HepG2 (cell line): ENCODE data around the gene PHLDB1. TPM values are rescaled to one million over a fixed set of nuclear protein-coding genes. Genes with fewer than 3 reads are reported as not detected.

Experiments used
- BRCA1 ChIP-seq: sonication (generic); formaldehyde crosslinking; IDR thresholded peaks from 2 replicates; pipeline ENCODE4 v1.4.0; 2020; ENCODE audit warnings: missing genetic modification reagents
- GATAD1 ChIP-seq: IDR thresholded peaks from 2 replicates; pipeline ENCODE4 v1.6.1; 2016; ENCODE audit warnings: missing genetic modification reagents, missing compliant biosample characterization
- HOXA9 ChIP-seq: sonication (generic); formaldehyde crosslinking; IDR thresholded peaks from 2 replicates; pipeline ENCODE4 v1.8.1; 2022; ENCODE audit warnings: missing genetic modification reagents, mild to moderate bottlenecking, moderate library complexity, borderline replicate concordance
- IKZF4 ChIP-seq: sonication (generic); formaldehyde crosslinking; IDR thresholded peaks from 2 replicates; pipeline ENCODE4 v1.5.1; 2020; ENCODE audit warnings: borderline replicate concordance, mild to moderate bottlenecking, low read depth, missing genetic modification reagents; ENCODE audit errors: not compliant biosample characterization
- KDM4B ChIP-seq: sonication (generic); formaldehyde crosslinking; IDR thresholded peaks from 2 replicates; pipeline ENCODE4 v1.4.0; 2020; ENCODE audit warnings: missing genetic modification reagents
- MAZ ChIP-seq, 2 experiments: sonication (generic) in 1 of 2; formaldehyde crosslinking in 1 of 2; IDR thresholded peaks; 2 replicates each; pipeline versions ENCODE4 v1.5.0 to v1.6.1; 2012 to 2020; ENCODE audit warnings: low read depth in 2 of 2, mild to moderate bottlenecking in 2 of 2, borderline replicate concordance in 1 of 2, improper control_type of control experiment in 1 of 2, low read length in 1 of 2, missing genetic modification reagents in 1 of 2, moderate library complexity in 1 of 2
- MEIS1 ChIP-seq: sonication (generic); formaldehyde crosslinking; IDR thresholded peaks from 2 replicates; pipeline ENCODE4 v1.9.0; 2021; ENCODE audit warnings: mild to moderate bottlenecking, missing genetic modification reagents, moderate library complexity, borderline replicate concordance
- MXD4 ChIP-seq: IDR thresholded peaks from 2 replicates; pipeline ENCODE4 v1.6.1; 2016; ENCODE audit warnings: mild to moderate bottlenecking, missing biosample characterization, missing genetic modification reagents
- NFIB ChIP-seq: sonication (generic); formaldehyde crosslinking; IDR thresholded peaks from 2 replicates; pipeline ENCODE4 v1.9.0; 2021; ENCODE audit warnings: missing genetic modification reagents, mild to moderate bottlenecking, borderline replicate concordance
- POLR2A ChIP-seq, 2 experiments: IDR thresholded peaks; 2 replicates each; pipeline ENCODE4 v1.6.1; 2011; ENCODE audit warnings: low read depth in 2 of 2, low read length in 2 of 2, mild to moderate bottlenecking in 1 of 2, moderate library complexity in 1 of 2; ENCODE audit not compliant: insufficient read depth in 1 of 2
- POLR2AphosphoS2 ChIP-seq: IDR thresholded peaks from 2 replicates; pipeline ENCODE4 v1.6.1; 2011; ENCODE audit warnings: low read depth, low read length, improper control_type of control experiment
- PRMT3 ChIP-seq: sonication (generic); formaldehyde crosslinking; IDR thresholded peaks from 2 replicates; pipeline ENCODE4 v1.8.1; 2022; ENCODE audit warnings: low read depth, mild to moderate bottlenecking, moderate library complexity, missing genetic modification reagents, borderline replicate concordance
- RBAK ChIP-seq: sonication (generic); formaldehyde crosslinking; IDR thresholded peaks from 2 replicates; pipeline ENCODE4 v1.5.1; 2020; ENCODE audit warnings: mild to moderate bottlenecking, missing genetic modification reagents
- REL ChIP-seq: sonication (generic); formaldehyde crosslinking; conservative IDR thresholded peaks from 2 replicates; pipeline ENCODE4 v1.8.0; 2022; ENCODE audit warnings: mild to moderate bottlenecking, missing genetic modification reagents, moderate library complexity
- SETDB1 ChIP-seq: sonication (generic); formaldehyde crosslinking; IDR thresholded peaks from 2 replicates; pipeline ENCODE4 v1.5.1; 2020; ENCODE audit warnings: missing genetic modification reagents, mild to moderate bottlenecking, borderline replicate concordance
- SKI ChIP-seq: fragments of 450-650 bp; IDR thresholded peaks from one replicate; pipeline ENCODE4 v1.6.1; 2018; ENCODE audit warnings: mild to moderate bottlenecking; ENCODE audit not compliant: partially characterized antibody
- SRSF4 ChIP-seq: fragments of 200-400 bp; formaldehyde crosslinking; IDR thresholded peaks from one replicate; pipeline ENCODE4 v1.6.1; 2018; ENCODE audit warnings: mild to moderate bottlenecking, low read depth, low read length, moderate library complexity; ENCODE audit not compliant: poor library complexity, severe bottlenecking
- ZNF274 ChIP-seq: sonication (generic); formaldehyde crosslinking; IDR thresholded peaks from 2 replicates; pipeline ENCODE4 v1.5.1; 2020; ENCODE audit warnings: mild to moderate bottlenecking, missing genetic modification reagents
- ZNF275 ChIP-seq: sonication (generic); formaldehyde crosslinking; IDR thresholded peaks from 2 replicates; pipeline ENCODE4 v1.8.0; 2022; ENCODE audit warnings: missing genetic modification reagents, mild to moderate bottlenecking, inconsistent platforms, borderline replicate concordance
- ZNF30 ChIP-seq: sonication (generic); formaldehyde crosslinking; IDR thresholded peaks from 2 replicates; pipeline ENCODE4 v1.5.0; 2020; ENCODE audit warnings: mild to moderate bottlenecking, missing genetic modification reagents
- ZNF432 ChIP-seq: sonication (generic); formaldehyde crosslinking; IDR thresholded peaks from 2 replicates; pipeline ENCODE4 v1.5.0; 2020; ENCODE audit warnings: missing genetic modification reagents, mild to moderate bottlenecking, borderline replicate concordance
- ZNF547 ChIP-seq: sonication (generic); formaldehyde crosslinking; IDR thresholded peaks from 2 replicates; pipeline ENCODE4 v1.5.1; 2020; ENCODE audit warnings: mild to moderate bottlenecking, missing genetic modification reagents
- ZNF607 ChIP-seq: sonication (generic); formaldehyde crosslinking; IDR thresholded peaks from 2 replicates; pipeline ENCODE4 v1.5.1; 2020; ENCODE audit warnings: missing genetic modification reagents, mild to moderate bottlenecking, borderline replicate concordance
- ZNF687 ChIP-seq: sonication (generic); formaldehyde crosslinking; IDR thresholded peaks from 2 replicates; pipeline ENCODE4 v1.5.1; 2020; ENCODE audit warnings: mild to moderate bottlenecking, missing genetic modification reagents, moderate library complexity
- ZNF713 ChIP-seq: sonication (generic); formaldehyde crosslinking; IDR thresholded peaks from 2 replicates; pipeline ENCODE4 v1.4.0; 2020; ENCODE audit warnings: mild to moderate bottlenecking, missing genetic modification reagents
- ZNF775 ChIP-seq: sonication (generic); formaldehyde crosslinking; IDR thresholded peaks from 2 replicates; pipeline ENCODE4 v1.4.0; 2020; ENCODE audit warnings: missing genetic modification reagents, mild to moderate bottlenecking, moderate library complexity, borderline replicate concordance
- ZNF891 ChIP-seq: sonication (generic); formaldehyde crosslinking; IDR thresholded peaks from 2 replicates; pipeline ENCODE4 v1.5.0; 2020; ENCODE audit warnings: mild to moderate bottlenecking, missing genetic modification reagents
- polyA plus RNA-seq, 8 experiments: library from polyadenylated mRNA; depleted of rRNA in 3 of 8; stranded (reverse) in 7 of 8; unstranded in 1 of 8; fragments of >200 nt; fragmentation: Illumina TruSeq in 4 of 8; extraction: Trizol in 4 of 8; gene quantifications; 2 replicates each; pipeline versions ENCODE4 v1.2.1 to v1.2.3, GENCODE V29; 2011 to 2016; ENCODE audit warnings: low read depth in 4 of 8, missing spikeins in 1 of 8, mixed read lengths in 1 of 8; ENCODE audit not compliant: insufficient read depth in 1 of 8
- total RNA-seq, 5 experiments: library from RNA; depleted of rRNA; stranded (reverse); fragments of >200 nt; fragmentation: Illumina TruSeq; extraction: Trizol; gene quantifications; 2 replicates each; pipeline ENCODE4 v1.2.3, GENCODE V29; 2016; ENCODE audit warnings: low read depth in 1 of 5

The PHLDB1 gene
- total and polyA plus RNA-seq, 2 of the 13 experiments (the other 11 are each of a cell fraction or from before 2014, with no cell fraction given) = 13.8 to 14.2 TPM

DNA sequence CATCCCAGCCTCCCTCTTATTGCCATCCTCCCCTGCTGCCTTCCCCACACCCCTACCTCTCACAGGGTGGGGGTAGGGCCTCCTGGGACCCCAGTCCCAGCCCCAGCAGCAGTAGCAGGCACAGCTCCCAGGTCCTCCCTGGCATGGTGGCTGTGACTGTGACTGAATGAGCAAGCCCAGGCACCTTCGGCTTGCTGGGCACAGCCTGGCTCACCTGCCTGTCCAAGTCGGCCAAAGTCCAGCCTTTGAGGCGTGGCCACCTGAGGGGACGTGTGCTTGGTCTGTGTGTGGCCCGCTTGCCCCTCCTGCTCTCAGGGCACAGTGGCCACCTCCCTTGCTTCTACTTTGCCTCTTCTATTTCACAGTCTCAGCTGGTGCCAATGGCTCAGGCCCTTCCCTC, 72.1 kb downstream of the PHLDB1 start, which contains the start of gene TREH (continued):
- TF ChIP-seq IKZF4 (CRISPR knock-in tag) (no peak), ZNF607 (CRISPR knock-in tag) (no peak), ZNF547 (CRISPR knock-in tag) (no peak; the same call in 1 of the 2 replicates), ZNF274 (CRISPR knock-in tag) (0 out of 2 replicates have a peak, but pooled peaks have one; percentile 26), PRMT3 (CRISPR knock-in tag) (no peak), POLR2A (IDR thresholded peaks at IDR 0.05; ENCODE audit: insufficient read depth in 1 of 2, low read depth in 2 of 2, low read length in 2 of 2) (peak in 1 of 2 experiments; percentile 75; a peak in 2 of 4 replicates), KDM4B (CRISPR knock-in tag) (no peak), GATAD1 (no peak), ZNF432 (CRISPR knock-in tag) (no peak), HOXA9 (CRISPR knock-in tag) (no peak), MEIS1 (CRISPR knock-in tag) (no peak), MXD4 (no peak), ZNF775 (CRISPR knock-in tag) (no peak), MAZ (IDR thresholded peaks at IDR 0.05; ENCODE audit: borderline replicate concordance, low read depth, low read length) (no peak), MAZ (CRISPR knock-in tag; IDR thresholded peaks at IDR 0.05; ENCODE audit: low read depth) (no peak), ZNF30 (CRISPR knock-in tag) (no peak), SETDB1 (CRISPR knock-in tag) (no peak), NFIB (CRISPR knock-in tag) (no peak), ZNF891 (CRISPR knock-in tag) (no peak), REL (CRISPR knock-in tag) (no peak), ZNF713 (CRISPR knock-in tag) (no peak), BRCA1 (no peak), ZNF275 (CRISPR knock-in tag) (no peak), SKI (no peak), ZNF687 (CRISPR knock-in tag) (peak; percentile 64), RBAK (no peak), POLR2AphosphoS2 (no peak), SRSF4 (no peak)
